K562 (cell line): ENCODE measurements around the gene GABRD. TPM values are rescaled to one million over a fixed set of nuclear protein-coding genes. Genes with fewer than 3 reads are reported as not detected.
A peak's percentile ranks its signal among the peaks of the same experiment; 100 is the strongest.

Source experiments
- EHMT2 ChIP-seq: fragments of 450-650 bp; IDR thresholded peaks from 2 replicates; pipeline ENCODE4 v1.6.1; 2018; ENCODE audit warnings: antibody characterized with exemption
- EP400 ChIP-seq: fragments of 450-650 bp; IDR thresholded peaks from 2 replicates; pipeline ENCODE4 v1.6.1; 2017; ENCODE audit warnings: antibody characterized with exemption, mild to moderate bottlenecking, moderate library complexity
- FOXA3 ChIP-seq, 2 experiments: fragments of 450-650 bp in 1 of 2; sonication (generic) in 1 of 2; formaldehyde crosslinking; IDR thresholded peaks in 1 of 2; conservative IDR thresholded peaks in 1 of 2; 2 replicates each; pipeline versions ENCODE4 v1.4.0 to v1.8.0; 2020 to 2022; ENCODE audit warnings: mild to moderate bottlenecking in 2 of 2, missing genetic modification reagents in 1 of 2
- GTF2B ChIP-seq: IDR thresholded peaks from 2 replicates; pipeline ENCODE4 v1.6.1; 2011; ENCODE audit not compliant: insufficient read length; ENCODE audit errors: extremely low read depth
- HMGN3 ChIP-seq: IDR thresholded peaks from 2 replicates; pipeline ENCODE4 v1.6.1; 2011; ENCODE audit warnings: borderline replicate concordance, low read depth, mild to moderate bottlenecking, mixed read lengths, low read length; ENCODE audit not compliant: insufficient read length; ENCODE audit errors: extremely low read depth
- HOXB6 ChIP-seq: fragments of 250-450 bp; sonication (Bioruptor Pico); IDR thresholded peaks from 2 replicates; pipeline ENCODE4 v1.5.1; 2022; ENCODE audit warnings: mild to moderate bottlenecking, borderline replicate concordance
- MGA ChIP-seq: fragments of 450-650 bp; IDR thresholded peaks from 2 replicates; pipeline ENCODE4 v1.6.1; 2016; ENCODE audit warnings: mild to moderate bottlenecking, moderate library complexity
- MLX ChIP-seq, 2 experiments: fragments of 450-650 bp in 1 of 2; sonication (generic) in 1 of 2; formaldehyde crosslinking; conservative IDR thresholded peaks; 2 replicates each; pipeline versions ENCODE4 v1.4.0 to v1.8.1; 2020 to 2022; ENCODE audit warnings: mild to moderate bottlenecking in 1 of 2, missing genetic modification reagents in 1 of 2
- POLR2A ChIP-seq: fragments of 450-650 bp; conservative IDR thresholded peaks from 2 replicates; pipeline ENCODE4 v1.6.1; 2016
- SAP30 ChIP-seq: fragments of 200-600 bp; sonication (generic); IDR thresholded peaks from 2 replicates; pipeline ENCODE4 v1.6.1; 2012; ENCODE audit warnings: borderline replicate concordance, low read depth, mild to moderate bottlenecking, moderate library complexity, low read length, control low read depth, inconsistent platforms; ENCODE audit not compliant: insufficient read depth, poor library complexity, severe bottlenecking
- ZFP1 ChIP-seq: fragments of 450-650 bp; formaldehyde crosslinking; IDR thresholded peaks from 2 replicates; pipeline ENCODE4 v1.4.0; 2020; ENCODE audit warnings: mild to moderate bottlenecking, mixed read lengths
- ZZZ3 ChIP-seq: fragments of 450-650 bp; IDR thresholded peaks from 2 replicates; pipeline ENCODE4 v1.6.1; 2016; ENCODE audit warnings: antibody characterized with exemption, mild to moderate bottlenecking, moderate library complexity
- polyA plus RNA-seq, 8 experiments: library from polyadenylated mRNA; depleted of rRNA in 4 of 8; stranded (reverse) in 5 of 8; unstranded in 3 of 8; fragments of >200 nt; fragmentation: Nextera tagmentation in 2 of 8; fragmentation: Illumina TruSeq in 1 of 8; extraction: Ambion mirVana in 2 of 8; extraction: Trizol in 1 of 8; gene quantifications; 2 replicates each; pipeline versions ENCODE4 v1.2.1 to v1.2.3, GENCODE V29; 2011 to 2014; ENCODE audit warnings: inconsistent platforms in 1 of 8, missing spikeins in 1 of 8
- total RNA-seq, 7 experiments: library from RNA; depleted of rRNA in 6 of 7; stranded (reverse); fragments of >200 nt in 6 of 7; fragmentation: Illumina TruSeq in 2 of 7; extraction: Trizol in 2 of 7; gene quantifications; 2 replicates each; pipeline versions ENCODE4 v1.2.1 to v1.2.3, GENCODE V29; 2011 to 2021; ENCODE audit warnings: low replicate concordance in 1 of 7

Gene GABRD
- total and polyA plus RNA-seq, 9 of the 15 experiments (the other 6 are each of a cell fraction or from before 2014, with no cell fraction given): 0.07 TPM; not detected in 8

GRCh38 chr1:2059290-2059953 is 40.3 kb downstream of the GABRD start (continued):
- TF ChIP-seq MGA: peak; percentile 88
- TF ChIP-seq EHMT2: no peak
- TF ChIP-seq FOXA3 (CRISPR knock-in tag; conservative IDR thresholded peaks at IDR 0.05 in 1 of 2, IDR thresholded peaks at IDR 0.05 in 1 of 2): no peak
- TF ChIP-seq HOXB6: no peak
- no peak for TF ChIP-seq POLR2A
- no peak for TF ChIP-seq EP400
- no peak for TF ChIP-seq HMGN3
- TF ChIP-seq GTF2B: no peak
- TF ChIP-seq SAP30: no peak
- TF ChIP-seq MLX (CRISPR knock-in tag; conservative IDR thresholded peaks at IDR 0.05): 0 out of 4 replicates have a peak, but pooled peaks of 1 of the 2 experiments have one; percentile 43
- no peak for TF ChIP-seq ZZZ3
- no peak for TF ChIP-seq ZFP1 (CRISPR knock-in tag)
